Hypothalamus (tissue), 51 donors: ENCODE results near the gene BARHL2.
A peak's percentile ranks its signal among the peaks of the same experiment; 100 is the strongest.

Experiments used
- DNase-seq, 51 donors: peaks; one replicate each; lab custom pipeline; 2025; lab: John Stamatoyannopoulos, UW

Gene BARHL2

GRCh38 chr1:90724926-90725656 lies 8.0 kb upstream of the BARHL2 start:
- no peak for DNase-seq

GRCh38 chr1:90724361-90724760 lies 7.3 kb upstream of the BARHL2 start:
- DNase-seq, result no peak

- DNase-seq, result no peak
These were observed 6.5 kb upstream of the BARHL2 start for GRCh38 chr1:90723590-90724108.

- no peak for DNase-seq
These were observed 5.9 kb upstream of the BARHL2 start for GRCh38 chr1:90722874-90723589.

GRCh38 chr1:90721210-90722194 lies 4.4 kb upstream of the BARHL2 start:
- peak in 11 of 51 donors; percentile 4 to 57 (median 29) for DNase-seq

GRCh38 chr1:90720145-90720636 lies 3.1 kb upstream of the BARHL2 start:
- DNase-seq, result no peak

GRCh38 chr1:90719330-90720144 lies 2.4 kb upstream of the BARHL2 start:
- no peak for DNase-seq

- DNase-seq, result no peak
These were observed 1.6 kb upstream of the BARHL2 start for GRCh38 chr1:90718411-90719329.

GRCh38 chr1:90717665-90718410 lies 736 bp upstream of the BARHL2 start:
- DNase-seq, result peak in 7 of 51 donors; percentile 15 to 46 (median 38)

GRCh38 chr1:90717356-90717664 lies 208 bp upstream of the BARHL2 start:
- DNase-seq, result no peak

GRCh38 chr1:90716243-90716551 lies 905 bp downstream of the BARHL2 start:
- no peak for DNase-seq

GRCh38 chr1:90715309-90715708 lies 1.8 kb downstream of the BARHL2 start:
- no peak for DNase-seq

GRCh38 chr1:90714521-90714951 lies 2.6 kb downstream of the BARHL2 start:
- no peak for DNase-seq

- DNase-seq, result peak in 1 of 51 donors; percentile 28
These were observed 3.2 kb downstream of the BARHL2 start for GRCh38 chr1:90713741-90714509.

- no peak for DNase-seq
These were observed 4.0 kb downstream of the BARHL2 start for GRCh38 chr1:90712915-90713730.

- no peak for DNase-seq
These were observed 4.8 kb downstream of the BARHL2 start for GRCh38 chr1:90712153-90712856.
